ENCODE data around the gene TLK2. TPM values are rescaled to one million over a fixed set of nuclear protein-coding genes. Genes with fewer than 3 reads are reported as not detected.

Gene TLK2
- polyA plus RNA-seq, 1 donor from 2014 or later, result 63.9 TPM

- Histone ChIP-seq H3K4me2 (ENCODE audit: low read length) (no peak overlapping the region), H3F3A (ENCODE audit: insufficient read depth, low read length, poor library complexity, severe bottlenecking) (no peaks in the 10 kb centered on the region), H3K9ac (ENCODE audit: low read length) (no peak overlapping the region), H3K79me2 (replicated peaks; ENCODE audit: insufficient read depth, low read length) (no peaks in the 10 kb centered on the region), H3K27ac (ENCODE audit: low read length) (no peak overlapping the region), H3K27me3 (ENCODE audit: insufficient read depth, low read depth, low read length) (no peaks in the 10 kb centered on the region), H2AFZ (ENCODE audit: low read depth, low read length) (no peak overlapping the region), H3K9me2 (ENCODE audit: insufficient read depth, low read length) (no peaks in the 10 kb centered on the region), H3K9me3 (ENCODE audit: low read length) (no peaks in the 10 kb centered on the region), H3K4me3 (ENCODE audit: low read length) (no peak overlapping the region), H3K36me3 (ENCODE audit: insufficient read depth, low read length) (no peaks in the 10 kb centered on the region), H4K20me1 (ENCODE audit: insufficient read depth) (no peaks in the 10 kb centered on the region)
- TF ChIP-seq EP300 (conservative IDR thresholded peaks at IDR 0.05; ENCODE audit: poor library complexity, severe bottlenecking) (no peak), POLR2AphosphoS5 (IDR thresholded peaks at IDR 0.05) (no peak), EZH2 (IDR thresholded peaks at IDR 0.05; ENCODE audit: borderline replicate concordance, insufficient read depth, low read length, poor library complexity, severe bottlenecking) (no peak), SMC3 (conservative IDR thresholded peaks at IDR 0.05; ENCODE audit: poor library complexity) (no peak)
Observed at GRCh38 chr17:62657145-62657665, 178.6 kb downstream of the TLK2 start.

GRCh38 chr17:62657690-62658089 is 179.1 kb downstream of the TLK2 start:
- TF ChIP-seq POLR2AphosphoS5 (IDR thresholded peaks at IDR 0.05) (no peak), TAF1 (IDR thresholded peaks at IDR 0.05; ENCODE audit: low read depth) (no peak), EZH2 (IDR thresholded peaks at IDR 0.05; ENCODE audit: borderline replicate concordance, insufficient read depth, low read length, poor library complexity, severe bottlenecking) (no peak), MXI1 (conservative IDR thresholded peaks at IDR 0.05; ENCODE audit: poor library complexity, severe bottlenecking) (no peak), EP300 (conservative IDR thresholded peaks at IDR 0.05; ENCODE audit: poor library complexity, severe bottlenecking) (no peak), SMC3 (conservative IDR thresholded peaks at IDR 0.05; ENCODE audit: poor library complexity) (no peak), CTCF (IDR thresholded peaks at IDR 0.05; ENCODE audit: poor library complexity, severe bottlenecking) (no peak), RAD21 (conservative IDR thresholded peaks at IDR 0.05) (no peak), REST (IDR thresholded peaks at IDR 0.05; ENCODE audit: borderline replicate concordance) (no peak)
- no peaks in the 10 kb centered on the region for H4K20me1 ChIP-seq (ENCODE audit: insufficient read depth)
- no peaks in the 10 kb centered on the region for H3K9me2 ChIP-seq (ENCODE audit: insufficient read depth, low read length)
- H3K36me3 ChIP-seq (ENCODE audit: insufficient read depth, low read length), result no peaks in the 10 kb centered on the region
- no peaks in the 10 kb centered on the region for H3K27me3 ChIP-seq (ENCODE audit: insufficient read depth, low read depth, low read length)
- no peak overlapping the region for H3K4me3 ChIP-seq (ENCODE audit: low read length)
- H3K9me3 ChIP-seq (ENCODE audit: low read length), result no peaks in the 10 kb centered on the region
- H3K27ac ChIP-seq (ENCODE audit: low read length), result no peak overlapping the region
- no peaks in the 10 kb centered on the region for H3K79me2 ChIP-seq (replicated peaks; ENCODE audit: insufficient read depth, low read length)
- no peak overlapping the region for H2AFZ ChIP-seq (ENCODE audit: low read depth, low read length)
- no peak overlapping the region for H3K4me2 ChIP-seq (ENCODE audit: low read length)
- no peak overlapping the region for H3K9ac ChIP-seq (ENCODE audit: low read length)
- no peaks in the 10 kb centered on the region for H3F3A ChIP-seq (ENCODE audit: insufficient read depth, low read length, poor library complexity, severe bottlenecking)

All from neural cell (in vitro differentiated cells).